Measurements from ENCODE around the gene GPR135.
"Not testable (repeated sequence)": the region's sequence is repeated elsewhere in the genome, so short reads cannot be mapped to it uniquely, and the experiment has no call there.

The GPR135 gene

DNA sequence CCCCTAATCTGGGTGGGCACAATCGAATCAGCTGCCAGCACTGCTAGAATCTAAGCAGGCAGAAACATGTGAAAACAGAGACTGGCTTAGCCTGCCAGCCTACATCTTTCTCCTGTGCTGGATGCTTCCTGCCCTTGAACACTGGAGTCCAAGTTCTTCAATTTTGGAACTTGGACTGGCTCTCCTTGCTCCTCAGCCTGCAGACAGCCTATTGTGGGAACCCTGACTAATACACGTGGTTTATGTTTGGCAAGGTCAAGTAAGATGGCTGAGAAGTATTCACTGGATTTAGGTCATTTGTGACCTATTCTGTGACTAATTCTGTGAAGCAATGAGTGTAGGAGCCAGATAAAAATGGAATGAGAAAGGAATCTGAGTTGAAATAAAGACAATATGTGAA is 11.0 kb downstream of the GPR135 start:
- Histone ChIP-seq H3K27ac (no peak overlapping the region), H3K9me3 (ENCODE audit: control insufficient read depth, low read length) (no peaks in the 10 kb centered on the region), H3K36me3 (ENCODE audit: control insufficient read depth, insufficient read depth, low read length) (no peaks in the 10 kb centered on the region), H3K9ac (no peak overlapping the region), H3K27me3 (ENCODE audit: control insufficient read depth, insufficient read depth, low read length) (no peaks in the 10 kb centered on the region), H3K4me2 (ENCODE audit: low read length) (no peak overlapping the region), H2AFZ (no peak overlapping the region), H3K79me2 (peaks cover 2% of the 10 kb centered on the region), H3K4me1 (no peaks in the 10 kb centered on the region), H3K4me3 (ENCODE audit: low read depth, low read length) (no peak overlapping the region)
- TF ChIP-seq, protein P1, sequence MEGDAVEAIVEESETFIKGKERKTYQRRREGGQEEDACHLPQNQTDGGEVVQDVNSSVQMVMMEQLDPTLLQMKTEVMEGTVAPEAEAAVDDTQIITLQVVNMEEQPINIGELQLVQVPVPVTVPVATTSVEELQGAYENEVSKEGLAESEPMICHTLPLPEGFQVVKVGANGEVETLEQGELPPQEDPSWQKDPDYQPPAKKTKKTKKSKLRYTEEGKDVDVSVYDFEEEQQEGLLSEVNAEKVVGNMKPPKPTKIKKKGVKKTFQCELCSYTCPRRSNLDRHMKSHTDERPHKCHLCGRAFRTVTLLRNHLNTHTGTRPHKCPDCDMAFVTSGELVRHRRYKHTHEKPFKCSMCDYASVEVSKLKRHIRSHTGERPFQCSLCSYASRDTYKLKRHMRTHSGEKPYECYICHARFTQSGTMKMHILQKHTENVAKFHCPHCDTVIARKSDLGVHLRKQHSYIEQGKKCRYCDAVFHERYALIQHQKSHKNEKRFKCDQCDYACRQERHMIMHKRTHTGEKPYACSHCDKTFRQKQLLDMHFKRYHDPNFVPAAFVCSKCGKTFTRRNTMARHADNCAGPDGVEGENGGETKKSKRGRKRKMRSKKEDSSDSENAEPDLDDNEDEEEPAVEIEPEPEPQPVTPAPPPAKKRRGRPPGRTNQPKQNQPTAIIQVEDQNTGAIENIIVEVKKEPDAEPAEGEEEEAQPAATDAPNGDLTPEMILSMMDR (IDR thresholded peaks at IDR 0.05): no peak

DNA sequence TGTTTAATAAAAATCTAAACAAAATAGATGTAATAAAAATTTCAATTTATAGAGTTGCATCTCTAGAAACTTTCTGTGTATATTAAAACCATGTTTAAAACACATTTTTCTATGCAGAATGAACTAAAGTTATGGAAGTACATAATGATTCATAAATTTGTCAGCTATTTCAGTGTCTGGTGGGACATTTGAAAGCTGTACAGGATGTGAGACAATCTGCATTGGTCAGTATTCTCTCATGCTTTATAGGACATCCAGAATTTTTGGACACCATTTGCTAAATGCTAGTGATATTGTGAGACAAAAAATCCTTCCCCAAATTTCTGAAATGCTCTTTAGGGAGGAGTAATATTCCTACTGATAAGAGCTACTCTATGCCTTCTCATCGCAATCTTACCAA is 13.3 kb downstream of the GPR135 start:
- Histone ChIP-seq H3K4me1 (no peaks in the 10 kb centered on the region), H3K27ac (no peak overlapping the region), H3K27me3 (ENCODE audit: control insufficient read depth, insufficient read depth, low read length) (no peaks in the 10 kb centered on the region), H3K4me2 (ENCODE audit: low read length) (no peak overlapping the region), H3K9me3 (ENCODE audit: control insufficient read depth, low read length) (no peaks in the 10 kb centered on the region), H3K79me2 (peaks cover 2% of the 10 kb centered on the region), H3K9ac (no peak overlapping the region), H3K4me3 (ENCODE audit: low read depth, low read length) (no peak overlapping the region), H2AFZ (no peak overlapping the region), H3K36me3 (ENCODE audit: control insufficient read depth, insufficient read depth, low read length) (no peaks in the 10 kb centered on the region)
- TF ChIP-seq, protein P1 (IDR thresholded peaks at IDR 0.05): no peak

DNA sequence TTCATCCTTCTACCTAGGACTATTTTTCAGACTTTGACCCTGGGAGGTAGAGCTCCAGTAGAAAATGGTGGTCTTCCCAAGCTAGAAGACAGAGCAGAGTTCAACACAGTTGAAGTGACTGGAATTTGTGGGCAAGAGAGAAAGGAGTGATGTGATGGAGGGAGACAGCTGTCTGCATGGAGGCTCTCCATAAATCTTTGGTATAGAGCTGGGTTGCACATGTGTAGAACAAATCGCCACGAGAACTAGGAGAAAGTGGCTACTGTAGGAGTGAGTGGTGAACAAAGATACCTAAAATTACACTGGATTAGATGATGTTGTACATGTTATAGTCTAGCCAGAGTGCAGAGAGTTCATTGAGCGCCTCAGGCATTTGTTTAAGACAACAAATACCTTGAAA is 14.5 kb downstream of the GPR135 start:
- TF ChIP-seq, protein P1 (IDR thresholded peaks at IDR 0.05): no peak
- no peaks in the 10 kb centered on the region for H3K4me1 ChIP-seq
- no peak overlapping the region for H3K4me2 ChIP-seq (ENCODE audit: low read length)
- H3K4me3 ChIP-seq (ENCODE audit: low read depth, low read length): no peak overlapping the region
- H2AFZ ChIP-seq: no peak overlapping the region
- no peaks in the 10 kb centered on the region for H3K36me3 ChIP-seq (ENCODE audit: control insufficient read depth, insufficient read depth, low read length)
- no peak overlapping the region for H3K9ac ChIP-seq
- H3K27me3 ChIP-seq (ENCODE audit: control insufficient read depth, insufficient read depth, low read length): no peaks in the 10 kb centered on the region
- H3K27ac ChIP-seq: no peak overlapping the region
- H3K9me3 ChIP-seq (ENCODE audit: control insufficient read depth, low read length): no peaks in the 10 kb centered on the region
- H3K79me2 ChIP-seq: peaks cover 2% of the 10 kb centered on the region

DNA sequence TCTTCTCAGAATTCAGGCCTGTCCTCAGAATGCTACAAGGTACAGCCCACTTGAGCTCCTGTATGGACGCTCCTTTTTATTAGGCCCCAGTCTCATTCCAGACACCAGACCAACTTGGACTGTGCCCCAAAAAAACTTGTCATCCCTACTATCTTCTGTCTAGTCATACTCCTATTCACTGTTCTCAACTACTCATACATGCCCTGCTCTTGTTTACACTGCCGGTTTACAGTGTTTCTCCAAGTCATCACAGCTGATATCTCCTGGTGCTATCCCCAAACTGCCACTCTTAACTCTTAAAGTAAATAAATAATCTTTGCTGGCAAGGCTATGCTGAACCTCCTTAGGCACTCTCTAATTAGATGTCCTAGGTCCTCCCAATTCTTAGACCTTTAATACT is 16.5 kb downstream of the GPR135 start:
- not testable (repeated sequence) for H3K9me3 ChIP-seq (ENCODE audit: control insufficient read depth, low read length); H3K4me3 ChIP-seq (ENCODE audit: low read depth, low read length); H3K4me2 ChIP-seq (ENCODE audit: low read length); H3K9ac ChIP-seq; H3K36me3 ChIP-seq (ENCODE audit: control insufficient read depth, insufficient read depth, low read length); H3K79me2 ChIP-seq; H3K27me3 ChIP-seq (ENCODE audit: control insufficient read depth, insufficient read depth, low read length); H2AFZ ChIP-seq; H3K27ac ChIP-seq; H3K4me1 ChIP-seq

DNA sequence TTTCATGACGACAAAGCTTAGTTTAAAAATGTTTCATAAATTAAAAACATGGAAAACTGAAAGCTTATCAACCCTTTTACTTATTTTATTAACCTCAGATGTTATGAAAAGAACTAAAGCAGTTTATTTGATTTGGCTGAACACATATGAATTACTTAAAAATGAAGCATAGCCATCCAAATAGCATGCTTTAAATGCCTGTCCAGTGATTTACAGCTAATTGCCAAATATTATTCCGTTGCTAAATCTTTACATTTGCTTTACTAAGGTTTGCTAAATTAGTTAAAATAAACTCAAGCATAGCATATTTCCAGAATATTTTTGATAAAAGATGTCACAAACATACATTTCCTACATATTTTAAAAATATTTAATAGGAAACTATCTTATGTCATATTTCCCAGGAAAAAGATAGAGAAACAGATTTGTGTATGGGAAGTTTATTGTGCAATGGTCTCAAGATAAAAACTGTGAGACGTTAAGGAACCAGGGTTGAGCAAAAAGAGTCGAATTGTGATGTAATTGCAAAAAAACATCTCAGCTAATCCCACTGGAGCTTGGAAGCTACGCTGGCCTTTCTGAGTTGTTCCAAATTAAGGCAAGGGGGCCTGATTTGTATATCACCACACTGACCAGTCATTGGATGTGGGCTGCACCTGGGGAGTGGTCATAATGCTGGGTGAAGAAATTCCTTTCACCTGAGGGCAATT is 25.8 kb downstream of the GPR135 start:
- H2AFZ ChIP-seq: no peak overlapping the region
- H3K4me1 ChIP-seq: no peaks in the 10 kb centered on the region
- H3K4me3 ChIP-seq (ENCODE audit: low read depth, low read length): no peak overlapping the region
- H3K36me3 ChIP-seq (ENCODE audit: control insufficient read depth, insufficient read depth, low read length): no peaks in the 10 kb centered on the region
- no peak overlapping the region for H3K27ac ChIP-seq
- H3K27me3 ChIP-seq (ENCODE audit: control insufficient read depth, insufficient read depth, low read length): no peaks in the 10 kb centered on the region
- H3K4me2 ChIP-seq (ENCODE audit: low read length): no peak overlapping the region
- H3K9me3 ChIP-seq (ENCODE audit: control insufficient read depth, low read length): no peaks in the 10 kb centered on the region
- no peaks in the 10 kb centered on the region for H3K79me2 ChIP-seq
- H3K9ac ChIP-seq: no peak overlapping the region
- TF ChIP-seq, protein P1 (IDR thresholded peaks at IDR 0.05): no peak

All from parathyroid adenoma (tissue), 2 donors.